ENCODE data around the gene YPEL5.
"Not testable (repeated sequence)": the region's sequence is repeated elsewhere in the genome, so short reads cannot be mapped to it uniquely, and the experiment has no call there.

DNA sequence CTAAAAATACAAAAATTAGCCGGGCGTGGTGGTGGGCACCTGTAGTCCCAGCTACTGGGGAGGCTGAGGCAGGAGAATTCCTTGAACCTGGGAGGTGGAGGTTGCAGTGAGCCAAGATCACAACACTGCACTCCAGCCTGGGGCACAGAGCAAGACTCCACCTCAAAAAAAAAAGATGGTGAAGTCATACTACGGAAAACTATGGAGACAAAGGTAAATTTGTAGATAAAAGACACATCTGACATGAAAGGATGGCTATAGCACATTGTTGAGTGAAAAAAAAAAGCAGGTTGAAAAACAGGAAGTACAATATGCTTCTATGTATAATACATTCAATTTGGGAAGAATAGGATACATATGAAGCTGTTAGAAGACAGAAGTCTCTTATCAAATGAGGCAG is 1.9 kb upstream of the YPEL5 start:
- TF ChIP-seq, protein P1, sequence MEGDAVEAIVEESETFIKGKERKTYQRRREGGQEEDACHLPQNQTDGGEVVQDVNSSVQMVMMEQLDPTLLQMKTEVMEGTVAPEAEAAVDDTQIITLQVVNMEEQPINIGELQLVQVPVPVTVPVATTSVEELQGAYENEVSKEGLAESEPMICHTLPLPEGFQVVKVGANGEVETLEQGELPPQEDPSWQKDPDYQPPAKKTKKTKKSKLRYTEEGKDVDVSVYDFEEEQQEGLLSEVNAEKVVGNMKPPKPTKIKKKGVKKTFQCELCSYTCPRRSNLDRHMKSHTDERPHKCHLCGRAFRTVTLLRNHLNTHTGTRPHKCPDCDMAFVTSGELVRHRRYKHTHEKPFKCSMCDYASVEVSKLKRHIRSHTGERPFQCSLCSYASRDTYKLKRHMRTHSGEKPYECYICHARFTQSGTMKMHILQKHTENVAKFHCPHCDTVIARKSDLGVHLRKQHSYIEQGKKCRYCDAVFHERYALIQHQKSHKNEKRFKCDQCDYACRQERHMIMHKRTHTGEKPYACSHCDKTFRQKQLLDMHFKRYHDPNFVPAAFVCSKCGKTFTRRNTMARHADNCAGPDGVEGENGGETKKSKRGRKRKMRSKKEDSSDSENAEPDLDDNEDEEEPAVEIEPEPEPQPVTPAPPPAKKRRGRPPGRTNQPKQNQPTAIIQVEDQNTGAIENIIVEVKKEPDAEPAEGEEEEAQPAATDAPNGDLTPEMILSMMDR (conservative IDR thresholded peaks at IDR 0.05; ENCODE audit: low read depth, low read length), result not testable (repeated sequence)
- not testable (repeated sequence) for TF ChIP-seq EZH2 (IDR thresholded peaks at IDR 0.05; ENCODE audit: borderline replicate concordance, low read depth, low read length, poor library complexity, severe bottlenecking)

All from A673 (cell line).